ENCODE results near the gene FBN1.

The FBN1 gene

DNA sequence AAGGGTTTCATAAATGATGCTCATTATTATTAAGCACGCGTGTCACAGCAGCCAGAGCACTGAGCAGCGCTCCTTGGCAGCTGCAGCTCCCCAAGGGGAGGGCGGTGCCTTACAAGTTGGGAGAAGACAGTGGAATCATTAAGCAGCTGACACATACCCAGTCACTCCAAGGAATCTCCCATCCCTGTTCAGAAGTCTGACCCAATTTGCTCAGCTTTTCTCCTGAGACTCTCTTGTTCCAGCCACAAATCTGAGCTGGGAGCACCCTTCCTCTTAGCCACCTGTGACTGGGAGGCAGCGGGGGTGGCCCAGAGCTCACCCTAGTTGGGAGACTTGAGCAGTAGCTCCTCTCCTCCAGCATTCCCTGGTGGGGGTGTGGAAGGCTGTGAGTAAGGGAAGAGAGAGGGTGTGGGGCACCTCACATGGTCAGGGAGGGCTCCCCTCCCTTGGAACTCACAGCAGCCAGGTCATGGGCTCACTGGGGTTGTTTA lies 249.9 kb downstream of the FBN1 start:
- H3K9ac ChIP-seq (ENCODE audit: insufficient read length, low read depth), result no peak overlapping the region

DNA sequence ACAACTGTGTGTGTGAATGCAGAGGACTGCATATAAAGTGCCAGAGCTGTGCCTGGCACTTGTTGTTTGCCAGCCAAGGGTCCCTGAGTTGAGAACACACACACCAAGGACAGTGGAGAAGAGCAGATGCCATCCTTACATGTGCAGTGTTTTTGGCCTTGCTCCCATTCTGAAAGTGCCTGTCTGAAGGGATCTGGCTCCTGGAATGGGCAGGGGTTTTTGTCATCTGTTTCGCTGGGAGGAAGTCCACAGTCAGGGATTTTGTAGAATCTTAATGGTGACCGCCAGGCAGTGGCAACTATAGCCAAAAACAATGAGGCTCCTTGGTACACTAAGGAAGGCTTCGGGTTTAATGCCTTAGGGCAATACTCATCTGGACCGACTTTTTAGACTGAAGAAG lies 250.5 kb downstream of the FBN1 start:
- Histone ChIP-seq H3K4me3 (ENCODE audit: insufficient read length, low read depth) (no peak overlapping the region), H3K9ac (ENCODE audit: insufficient read length, low read depth) (no peak overlapping the region), H3K9me3 (ENCODE audit: insufficient read depth, low read length) (no peaks in the 10 kb centered on the region), H3K4me1 (ENCODE audit: insufficient read depth, insufficient read length) (no peaks in the 10 kb centered on the region), H3K27me3 (ENCODE audit: insufficient read depth, insufficient read length) (no peaks in the 10 kb centered on the region), H3K36me3 (ENCODE audit: insufficient read depth, insufficient read length, low read length) (no peaks in the 10 kb centered on the region)
- no peak for DNase-seq (ENCODE audit: low read depth, low spot score)
- TF ChIP-seq YY1 (IDR thresholded peaks at IDR 0.05; ENCODE audit: insufficient read depth, insufficient read length), result no peak
- TF ChIP-seq ZNF274 (IDR thresholded peaks at IDR 0.05; ENCODE audit: low read depth, low read length), result no peak
- TF ChIP-seq SUZ12 (IDR thresholded peaks at IDR 0.05; ENCODE audit: extremely low read depth, insufficient read depth, insufficient read length), result no peak

More for the DNA sequence above, 249.9 kb downstream of the FBN1 start:
- TF ChIP-seq SUZ12 (IDR thresholded peaks at IDR 0.05; ENCODE audit: extremely low read depth, insufficient read depth, insufficient read length) (no peak), ZNF274 (IDR thresholded peaks at IDR 0.05; ENCODE audit: low read depth, low read length) (no peak), YY1 (IDR thresholded peaks at IDR 0.05; ENCODE audit: insufficient read depth, insufficient read length) (no peak)
- no peaks in the 10 kb centered on the region for H3K36me3 ChIP-seq (ENCODE audit: insufficient read depth, insufficient read length, low read length)
- H3K27me3 ChIP-seq (ENCODE audit: insufficient read depth, insufficient read length), result no peaks in the 10 kb centered on the region
- H3K4me3 ChIP-seq (ENCODE audit: insufficient read length, low read depth), result no peak overlapping the region
- no peaks in the 10 kb centered on the region for H3K9me3 ChIP-seq (ENCODE audit: insufficient read depth, low read length)
- no peak for DNase-seq (ENCODE audit: low read depth, low spot score)
- no peaks in the 10 kb centered on the region for H3K4me1 ChIP-seq (ENCODE audit: insufficient read depth, insufficient read length)

DNA sequence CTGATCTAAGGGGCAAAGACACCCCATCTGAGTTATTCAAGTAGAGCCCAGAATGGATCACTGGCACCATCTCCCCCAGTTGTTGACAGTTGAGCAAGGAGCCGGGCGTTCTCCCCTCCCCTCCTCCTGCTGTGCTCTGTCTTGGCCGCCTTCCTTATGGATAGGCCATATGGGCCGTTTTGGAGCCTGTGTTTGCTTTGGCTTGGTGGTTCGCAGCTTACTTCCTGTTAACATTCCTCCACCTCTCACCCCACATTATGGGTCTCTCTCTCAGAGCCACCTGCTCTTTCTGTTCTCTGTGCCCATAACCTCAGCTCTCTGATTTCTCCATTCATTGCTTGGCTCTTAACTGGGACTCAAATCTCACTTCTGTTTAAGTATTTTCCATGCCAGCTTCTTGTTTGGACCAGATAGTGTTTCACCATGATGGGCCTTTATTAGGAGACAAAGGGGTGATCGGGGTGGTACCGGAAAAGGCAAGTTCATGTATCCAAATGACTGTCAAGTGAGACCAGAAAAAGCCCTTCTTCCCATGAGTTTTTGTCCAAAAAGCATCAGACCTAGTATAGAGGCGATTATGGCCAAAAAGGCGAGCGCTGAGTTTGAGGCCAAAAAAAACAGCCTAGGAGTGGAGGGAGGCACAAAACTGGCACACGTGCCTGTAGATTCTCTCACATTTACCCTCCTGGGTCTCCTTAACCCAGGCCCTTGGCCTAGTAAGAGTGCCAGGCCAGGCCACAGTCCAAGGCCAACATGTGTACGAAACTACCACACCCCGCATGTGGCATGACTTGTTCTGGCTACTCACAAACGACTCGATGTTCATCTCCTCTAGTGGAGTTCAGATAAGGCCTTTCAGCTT lies 251.6 kb downstream of the FBN1 start:
- H3K4me1 ChIP-seq (ENCODE audit: insufficient read depth, insufficient read length), result no peaks in the 10 kb centered on the region
- no peaks in the 10 kb centered on the region for H3K36me3 ChIP-seq (ENCODE audit: insufficient read depth, insufficient read length, low read length)
- no peaks in the 10 kb centered on the region for H3K9me3 ChIP-seq (ENCODE audit: insufficient read depth, low read length)
- no peak overlapping the region for H3K9ac ChIP-seq (ENCODE audit: insufficient read length, low read depth)
- H3K4me3 ChIP-seq (ENCODE audit: insufficient read length, low read depth), result no peak overlapping the region
- DNase-seq (ENCODE audit: low read depth, low spot score), result no peak
- TF ChIP-seq ZNF274 (IDR thresholded peaks at IDR 0.05; ENCODE audit: low read depth, low read length) (no peak), YY1 (IDR thresholded peaks at IDR 0.05; ENCODE audit: insufficient read depth, insufficient read length) (no peak), SUZ12 (IDR thresholded peaks at IDR 0.05; ENCODE audit: extremely low read depth, insufficient read depth, insufficient read length) (no peak)
- H3K27me3 ChIP-seq (ENCODE audit: insufficient read depth, insufficient read length), result no peaks in the 10 kb centered on the region

DNA sequence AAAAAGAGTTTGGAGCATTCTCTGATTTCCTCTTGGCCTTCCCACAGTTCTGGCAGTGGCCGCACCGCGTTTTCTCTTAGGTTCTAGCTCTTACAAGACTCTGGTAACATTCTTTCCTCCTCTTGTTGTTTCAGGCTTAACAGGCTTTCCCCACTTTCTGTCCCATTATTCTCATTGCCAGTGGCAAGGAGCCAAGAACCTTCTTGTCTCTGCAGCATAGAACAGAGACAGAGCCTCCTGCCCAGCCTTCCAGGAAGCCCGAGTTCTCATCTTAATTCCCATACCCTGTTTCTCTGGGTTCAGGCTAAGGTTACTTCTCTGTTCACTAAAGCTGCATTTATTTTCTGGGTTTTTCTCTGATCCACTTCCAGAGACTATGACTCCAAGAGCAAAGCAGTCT lies 253.2 kb downstream of the FBN1 start:
- no peak for TF ChIP-seq YY1 (IDR thresholded peaks at IDR 0.05; ENCODE audit: insufficient read depth, insufficient read length)
- TF ChIP-seq SUZ12 (IDR thresholded peaks at IDR 0.05; ENCODE audit: extremely low read depth, insufficient read depth, insufficient read length), result no peak
- no peak for TF ChIP-seq ZNF274 (IDR thresholded peaks at IDR 0.05; ENCODE audit: low read depth, low read length)
- Histone ChIP-seq H3K4me3 (ENCODE audit: insufficient read length, low read depth) (no peak overlapping the region), H3K9me3 (ENCODE audit: insufficient read depth, low read length) (no peaks in the 10 kb centered on the region), H3K27me3 (ENCODE audit: insufficient read depth, insufficient read length) (no peaks in the 10 kb centered on the region), H3K4me1 (ENCODE audit: insufficient read depth, insufficient read length) (no peaks in the 10 kb centered on the region), H3K9ac (ENCODE audit: insufficient read length, low read depth) (no peak overlapping the region), H3K36me3 (ENCODE audit: insufficient read depth, insufficient read length, low read length) (no peaks in the 10 kb centered on the region)
- no peak for DNase-seq (ENCODE audit: low read depth, low spot score)

DNA sequence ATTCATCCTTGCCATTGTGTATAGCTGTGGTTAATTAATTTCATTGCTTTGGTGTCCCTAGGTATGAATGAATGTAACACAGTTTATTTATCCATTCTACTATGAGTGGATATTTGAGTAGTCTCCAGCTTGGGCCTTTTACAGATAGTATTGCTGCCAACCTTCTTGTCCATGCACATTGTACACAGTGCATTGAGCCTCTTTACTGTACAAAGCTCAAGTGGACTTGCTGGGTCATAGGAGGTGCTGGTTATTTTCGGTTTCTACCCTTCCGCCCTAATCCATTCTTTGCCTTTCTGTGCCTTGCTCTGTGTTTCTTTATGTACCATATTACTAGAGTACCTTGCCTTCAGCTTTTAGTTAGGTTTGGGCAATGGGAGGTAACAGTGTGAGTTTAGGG lies 253.6 kb downstream of the FBN1 start:
- Histone ChIP-seq H3K9me3 (ENCODE audit: insufficient read depth, low read length) (no peaks in the 10 kb centered on the region), H3K9ac (ENCODE audit: insufficient read length, low read depth) (no peak overlapping the region), H3K4me3 (ENCODE audit: insufficient read length, low read depth) (no peak overlapping the region), H3K4me1 (ENCODE audit: insufficient read depth, insufficient read length) (no peaks in the 10 kb centered on the region), H3K36me3 (ENCODE audit: insufficient read depth, insufficient read length, low read length) (no peaks in the 10 kb centered on the region), H3K27me3 (ENCODE audit: insufficient read depth, insufficient read length) (no peaks in the 10 kb centered on the region)
- no peak for DNase-seq (ENCODE audit: low read depth, low spot score)
- TF ChIP-seq SUZ12 (IDR thresholded peaks at IDR 0.05; ENCODE audit: extremely low read depth, insufficient read depth, insufficient read length) (no peak), YY1 (IDR thresholded peaks at IDR 0.05; ENCODE audit: insufficient read depth, insufficient read length) (no peak), ZNF274 (IDR thresholded peaks at IDR 0.05; ENCODE audit: low read depth, low read length) (no peak)

DNA sequence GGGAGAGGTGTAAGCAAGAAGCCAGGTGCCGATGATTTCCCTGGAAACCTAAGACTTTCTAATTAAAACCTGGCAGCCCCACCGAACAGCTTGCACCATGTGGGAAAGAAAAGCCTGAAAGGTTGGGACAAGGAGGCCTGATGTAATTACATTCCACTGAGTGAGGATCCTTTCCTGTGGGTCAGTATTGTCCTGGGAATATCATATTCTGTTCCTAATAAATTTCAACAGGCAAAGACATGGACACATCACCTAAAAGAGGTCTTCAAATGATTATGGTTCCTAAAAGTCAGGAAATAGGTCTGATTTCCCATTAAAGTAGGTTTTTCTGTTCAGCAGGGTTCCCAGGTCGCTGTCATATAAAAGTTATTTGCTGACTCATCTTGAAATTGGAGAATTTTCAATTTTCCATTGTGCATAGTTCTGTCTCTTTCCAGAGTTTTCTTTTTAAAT lies 255.8 kb downstream of the FBN1 start:
- Histone ChIP-seq H3K9ac (ENCODE audit: insufficient read length, low read depth) (no peak overlapping the region), H3K9me3 (ENCODE audit: insufficient read depth, low read length) (no peaks in the 10 kb centered on the region), H3K36me3 (ENCODE audit: insufficient read depth, insufficient read length, low read length) (no peaks in the 10 kb centered on the region), H3K27me3 (ENCODE audit: insufficient read depth, insufficient read length) (no peaks in the 10 kb centered on the region), H3K4me1 (ENCODE audit: insufficient read depth, insufficient read length) (no peaks in the 10 kb centered on the region), H3K4me3 (ENCODE audit: insufficient read length, low read depth) (no peak overlapping the region)
- DNase-seq (ENCODE audit: low read depth, low spot score), result no peak
- TF ChIP-seq SUZ12 (IDR thresholded peaks at IDR 0.05; ENCODE audit: extremely low read depth, insufficient read depth, insufficient read length) (no peak), ZNF274 (IDR thresholded peaks at IDR 0.05; ENCODE audit: low read depth, low read length) (no peak), YY1 (IDR thresholded peaks at IDR 0.05; ENCODE audit: insufficient read depth, insufficient read length) (no peak)

DNA sequence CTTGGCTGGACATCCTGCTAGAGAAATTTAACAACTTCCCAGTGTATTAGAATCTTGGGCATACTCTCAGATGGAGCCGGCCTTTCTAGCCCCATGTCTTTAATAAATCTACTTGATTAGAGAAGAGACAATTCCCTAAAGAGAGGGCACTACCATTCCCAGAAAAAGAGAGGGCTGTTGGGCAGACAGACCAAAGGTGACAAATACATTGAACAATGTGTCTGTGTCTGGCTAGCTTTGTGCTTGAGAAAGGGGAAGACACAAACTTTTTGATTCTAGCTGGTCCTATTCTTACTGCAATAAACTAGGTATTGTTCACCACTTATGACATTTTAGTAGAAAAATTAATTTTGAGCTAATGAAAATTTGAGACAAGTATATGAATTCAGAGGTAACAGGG lies 256.6 kb downstream of the FBN1 start:
- Histone ChIP-seq H3K27me3 (ENCODE audit: insufficient read depth, insufficient read length) (no peaks in the 10 kb centered on the region), H3K4me1 (ENCODE audit: insufficient read depth, insufficient read length) (no peaks in the 10 kb centered on the region), H3K36me3 (ENCODE audit: insufficient read depth, insufficient read length, low read length) (no peaks in the 10 kb centered on the region), H3K9ac (ENCODE audit: insufficient read length, low read depth) (no peak overlapping the region), H3K4me3 (ENCODE audit: insufficient read length, low read depth) (no peak overlapping the region), H3K9me3 (ENCODE audit: insufficient read depth, low read length) (no peaks in the 10 kb centered on the region)
- TF ChIP-seq YY1 (IDR thresholded peaks at IDR 0.05; ENCODE audit: insufficient read depth, insufficient read length), result no peak
- no peak for TF ChIP-seq ZNF274 (IDR thresholded peaks at IDR 0.05; ENCODE audit: low read depth, low read length)
- no peak for TF ChIP-seq SUZ12 (IDR thresholded peaks at IDR 0.05; ENCODE audit: extremely low read depth, insufficient read depth, insufficient read length)
- DNase-seq (ENCODE audit: low read depth, low spot score), result no peak
